BE2C (cell line): ENCODE measurements around the gene AKT3.

ENCODE experiments used
- DNase-seq: peaks from one replicate; pipeline ENCODE4 v3.0.0-alpha.2; 2020
- H3K27me3 ChIP-seq: fragments of 250-450 bp; sonication (Bioruptor Pico); 2 replicates; pipeline ENCODE4 v1.5.1; 2020; ENCODE audit warnings: mild to moderate bottlenecking
- H3K36me3 ChIP-seq: fragments of 250-450 bp; sonication (Bioruptor Pico); 2 replicates; pipeline ENCODE4 v1.5.1; 2020; ENCODE audit warnings: mild to moderate bottlenecking
- H3K4me1 ChIP-seq: fragments of 250-450 bp; sonication (Bioruptor Pico); 2 replicates; pipeline ENCODE4 v1.5.1; 2020
- H3K4me3 ChIP-seq: 2 replicates; pipeline ENCODE4 v1.5.1; 2011; ENCODE audit warnings: low read depth, low read length
- H3K9me3 ChIP-seq: fragments of 250-450 bp; sonication (Bioruptor Pico); 2 replicates; pipeline ENCODE4 v1.5.1; 2020
- CTCF ChIP-seq: IDR thresholded peaks from 2 replicates; pipeline ENCODE4 v1.5.1; 2012; ENCODE audit warnings: mild to moderate bottlenecking, low read depth, low read length

Gene AKT3

GRCh38 chr1:243525085-243525487 lies 325.0 kb downstream of the AKT3 start:
- DNase-seq = no peak
- TF ChIP-seq CTCF = no peak
- no peaks in the 10 kb centered on the region for H3K9me3 ChIP-seq
- no peaks in the 10 kb centered on the region; the same call in 1 of the 2 replicates for H3K36me3 ChIP-seq
- no peaks in the 10 kb centered on the region for H3K27me3 ChIP-seq
- H3K4me1 ChIP-seq = no peaks in the 10 kb centered on the region; the same call in 1 of the 2 replicates
- H3K4me3 ChIP-seq = no peak overlapping the region

- no peak overlapping the region for H3K4me3 ChIP-seq
These were observed 326.3 kb downstream of the AKT3 start for GRCh38 chr1:243523766-243524165.

GRCh38 chr1:243520831-243521230 lies 329.2 kb downstream of the AKT3 start:
- H3K27me3 ChIP-seq = no peaks in the 10 kb centered on the region
- DNase-seq = no peak
- no peaks in the 10 kb centered on the region for H3K36me3 ChIP-seq
- H3K4me3 ChIP-seq = no peak overlapping the region
- no peaks in the 10 kb centered on the region; the same call in 1 of the 2 replicates for H3K4me1 ChIP-seq
- no peaks in the 10 kb centered on the region for H3K9me3 ChIP-seq
- TF ChIP-seq CTCF = no peak

More at GRCh38 chr1:243523766-243524165, 326.3 kb downstream of the AKT3 start:
- no peak for TF ChIP-seq CTCF
- H3K9me3 ChIP-seq = no peaks in the 10 kb centered on the region
- H3K27me3 ChIP-seq = no peaks in the 10 kb centered on the region
- no peak for DNase-seq
- H3K4me1 ChIP-seq = no peaks in the 10 kb centered on the region; the same call in 1 of the 2 replicates
- no peaks in the 10 kb centered on the region; the same call in 1 of the 2 replicates for H3K36me3 ChIP-seq

- no peak for TF ChIP-seq CTCF
- H3K9me3 ChIP-seq = no peaks in the 10 kb centered on the region
- H3K36me3 ChIP-seq = no peaks in the 10 kb centered on the region
- no peaks in the 10 kb centered on the region for H3K27me3 ChIP-seq
- DNase-seq = no peak
- no peak overlapping the region for H3K4me3 ChIP-seq
- no peaks in the 10 kb centered on the region for H3K4me1 ChIP-seq
These were observed 335.1 kb downstream of the AKT3 start for GRCh38 chr1:243514927-243515326.

- no peaks in the 10 kb centered on the region for H3K27me3 ChIP-seq
- DNase-seq = no peak
- H3K4me1 ChIP-seq = no peaks in the 10 kb centered on the region
- TF ChIP-seq CTCF = no peak
- H3K36me3 ChIP-seq = no peaks in the 10 kb centered on the region
- H3K4me3 ChIP-seq = no peak overlapping the region
- no peaks in the 10 kb centered on the region for H3K9me3 ChIP-seq
These were observed 336.1 kb downstream of the AKT3 start for GRCh38 chr1:243513726-243514491.

- no peak for TF ChIP-seq CTCF
- Histone ChIP-seq H3K9me3 (no peaks in the 10 kb centered on the region), H3K4me1 (no peaks in the 10 kb centered on the region), H3K27me3 (no peaks in the 10 kb centered on the region), H3K4me3 (no peak overlapping the region), H3K36me3 (0 out of 2 replicates have a peak, but pooled peaks cover 3% of the 10 kb centered on the region)
- no peak for DNase-seq
These were observed 339.1 kb downstream of the AKT3 start for GRCh38 chr1:243510928-243511327.
